Activated naive CD4-positive, alpha-beta T cell treated with anti-CD3 and anti-CD28 coated beads, Interleukin-2, amount 10 ng/mL, durations not matched to agents 7 days and 5 days (primary cell): ENCODE data around the gene SOS2.

Experiments
- CTCF ChIA-PET: fragments of 350-600 bp; sonication (Branson Sonifier 250); formaldehyde crosslinking; loops from one replicate; lab custom pipeline; 2021; ENCODE audit warnings: antibody characterized with exemption; lab: Charles Lee
- DNase-seq: peaks from one replicate; pipeline ENCODE4 v3.0.0-alpha.2; 2020
- H3K27ac Mint-ChIP-seq: one replicate; pipeline ENCODE4 v1.8.0; 2021; ENCODE audit warnings: mild to moderate bottlenecking, moderate library complexity, mixed read lengths
- H3K27me3 Mint-ChIP-seq: one replicate; pipeline ENCODE4 v1.8.0; 2021; ENCODE audit warnings: mild to moderate bottlenecking, mixed read lengths
- H3K36me3 Mint-ChIP-seq: one replicate; pipeline ENCODE4 v1.8.0; 2021; ENCODE audit warnings: mixed read lengths
- H3K4me1 Mint-ChIP-seq: one replicate; pipeline ENCODE4 v1.8.0; 2021; ENCODE audit warnings: mixed read lengths
- H3K4me3 Mint-ChIP-seq: one replicate; pipeline ENCODE4 v1.8.0; 2021; ENCODE audit warnings: mild to moderate bottlenecking, moderate library complexity, mixed read lengths
- H3K9me3 Mint-ChIP-seq: one replicate; pipeline ENCODE4 v1.8.0; 2021; ENCODE audit warnings: mixed read lengths

SOS2 gene

GRCh38 chr14:50237427-50237826 lies 6.0 kb upstream of the SOS2 start:
- no peak overlapping the region for H3K27ac Mint-ChIP-seq
- DNase-seq, result no peak
- no peak overlapping the region for H3K4me3 Mint-ChIP-seq
- H3K9me3 Mint-ChIP-seq, result peaks cover 10% of the 10 kb centered on the region
- CTCF ChIA-PET, result no interaction called here
- peaks cover 5% of the 10 kb centered on the region for H3K27me3 Mint-ChIP-seq
- peaks cover 4% of the 10 kb centered on the region for H3K36me3 Mint-ChIP-seq
- H3K4me1 Mint-ChIP-seq, result peaks cover 15% of the 10 kb centered on the region

GRCh38 chr14:50233951-50234250 lies 2.5 kb upstream of the SOS2 start:
- peaks cover 10% of the 10 kb centered on the region for H3K9me3 Mint-ChIP-seq
- peaks cover 11% of the 10 kb centered on the region for H3K36me3 Mint-ChIP-seq
- H3K4me3 Mint-ChIP-seq, result no peak overlapping the region
- peaks cover 5% of the 10 kb centered on the region for H3K27me3 Mint-ChIP-seq
- H3K4me1 Mint-ChIP-seq, result peaks cover 32% of the 10 kb centered on the region
- CTCF ChIA-PET, result no interaction called here
- peak overlapping the region; percentile 0 for H3K27ac Mint-ChIP-seq
- no peak for DNase-seq

DNA sequence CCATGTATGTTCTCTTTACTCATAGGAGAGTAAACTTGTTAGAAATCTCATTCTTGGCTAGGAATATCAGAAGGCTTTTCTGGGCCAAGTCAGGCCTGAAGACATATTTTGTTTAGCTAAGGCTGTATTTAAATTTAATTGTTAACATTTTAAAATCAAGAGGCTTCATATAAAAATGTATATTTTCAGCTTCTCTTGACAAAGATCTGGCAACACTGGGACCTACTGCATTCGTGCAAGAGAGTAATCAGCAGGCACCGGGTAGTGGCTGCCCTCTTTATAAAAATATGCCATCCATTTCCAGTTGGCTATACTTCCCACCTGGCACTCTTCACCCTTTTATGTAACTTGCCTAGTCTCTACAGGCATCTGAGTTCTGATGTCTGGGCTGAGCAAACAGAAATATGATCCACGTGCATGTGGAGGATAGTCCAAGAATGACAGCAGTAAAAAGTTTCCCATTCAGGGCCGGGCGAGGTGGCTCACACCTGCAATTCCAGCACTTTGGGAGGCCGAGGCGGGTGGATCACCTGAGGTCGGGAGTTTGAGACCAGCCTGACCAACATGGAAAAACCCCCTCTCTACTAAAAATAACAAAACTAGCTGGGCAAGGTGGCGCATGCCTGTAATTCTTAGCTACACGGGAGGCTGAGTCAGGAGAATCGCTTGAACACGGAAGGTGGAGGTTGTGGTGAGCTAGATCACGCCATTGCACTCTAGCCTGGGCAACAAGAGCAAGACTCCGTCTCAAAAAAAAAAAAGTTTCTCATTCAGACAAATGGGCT lies 2.0 kb upstream of the SOS2 start:
- Mint-ChIP-seq H3K27ac (peak overlapping the region; percentile 69), H3K4me1 (peaks cover 36% of the 10 kb centered on the region), H3K4me3 (peak overlapping the region; percentile 21), H3K36me3 (peaks cover 16% of the 10 kb centered on the region), H3K9me3 (peaks cover 10% of the 10 kb centered on the region), H3K27me3 (peaks cover 5% of the 10 kb centered on the region)
- peak; percentile 33 for DNase-seq
- CTCF ChIA-PET, result no interaction called here

DNA sequence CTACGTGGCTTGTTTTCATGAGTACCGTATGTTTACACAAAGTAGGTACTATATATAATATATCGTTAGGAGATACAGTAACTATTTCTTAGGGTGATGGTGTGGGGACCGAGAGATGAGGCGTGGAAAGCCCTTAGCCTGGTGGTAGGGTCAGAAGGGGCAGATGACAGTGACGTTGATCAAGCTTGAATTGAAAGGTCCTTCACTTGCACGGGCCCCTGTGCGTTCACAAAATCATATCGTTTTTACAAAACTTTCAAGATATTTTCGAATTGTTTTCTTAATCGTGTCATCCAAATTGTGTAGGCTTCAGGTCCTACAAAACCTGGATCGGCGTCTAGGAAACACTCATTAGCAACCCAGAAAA lies 881 bp upstream of the SOS2 start:
- peak overlapping the region; percentile 87 for H3K27ac Mint-ChIP-seq
- H3K27me3 Mint-ChIP-seq, result peaks cover 5% of the 10 kb centered on the region
- H3K36me3 Mint-ChIP-seq, result peaks cover 17% of the 10 kb centered on the region
- H3K9me3 Mint-ChIP-seq, result peaks cover 10% of the 10 kb centered on the region
- DNase-seq, result no peak
- H3K4me1 Mint-ChIP-seq, result peaks cover 38% of the 10 kb centered on the region
- CTCF ChIA-PET, result interaction anchor here (1.0 kb wide), 1 partner anchor 352 kb away, joined by 3 read pairs; no protein-coding TSS in a partner anchor
- peak overlapping the region; percentile 75 for H3K4me3 Mint-ChIP-seq

GRCh38 chr14:50230701-50231474 lies 490 bp downstream of the SOS2 start:
- H3K4me1 Mint-ChIP-seq, result peaks cover 48% of the 10 kb centered on the region
- CTCF ChIA-PET, result no interaction called here
- peaks cover 5% of the 10 kb centered on the region for H3K27me3 Mint-ChIP-seq
- peaks cover 10% of the 10 kb centered on the region for H3K9me3 Mint-ChIP-seq
- peaks cover 18% of the 10 kb centered on the region for H3K36me3 Mint-ChIP-seq
- H3K4me3 Mint-ChIP-seq, result peak overlapping the region; percentile 73
- H3K27ac Mint-ChIP-seq, result peak overlapping the region; percentile 90
- DNase-seq, result peak; percentile 56

DNA sequence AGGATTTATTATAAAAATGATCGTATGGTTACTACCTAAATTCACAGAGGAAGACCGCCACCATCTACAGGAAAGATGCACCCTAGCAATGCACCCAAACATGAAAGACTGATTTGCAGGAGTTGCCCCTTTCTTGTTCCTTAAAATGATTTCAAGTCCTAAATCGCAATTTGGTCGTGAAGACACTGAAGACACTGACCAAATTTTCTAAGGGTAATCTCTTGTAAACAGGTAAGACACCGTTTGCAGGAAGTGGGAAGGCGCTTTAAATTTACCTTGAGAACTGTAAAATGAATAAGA lies 1.0 kb downstream of the SOS2 start:
- Mint-ChIP-seq H3K36me3 (peaks cover 15% of the 10 kb centered on the region), H3K4me1 (peaks cover 51% of the 10 kb centered on the region), H3K27me3 (peaks cover 5% of the 10 kb centered on the region), H3K4me3 (peak overlapping the region; percentile 73), H3K9me3 (peaks cover 5% of the 10 kb centered on the region), H3K27ac (peak overlapping the region; percentile 90)
- CTCF ChIA-PET, result no interaction called here
- DNase-seq, result no peak

DNA sequence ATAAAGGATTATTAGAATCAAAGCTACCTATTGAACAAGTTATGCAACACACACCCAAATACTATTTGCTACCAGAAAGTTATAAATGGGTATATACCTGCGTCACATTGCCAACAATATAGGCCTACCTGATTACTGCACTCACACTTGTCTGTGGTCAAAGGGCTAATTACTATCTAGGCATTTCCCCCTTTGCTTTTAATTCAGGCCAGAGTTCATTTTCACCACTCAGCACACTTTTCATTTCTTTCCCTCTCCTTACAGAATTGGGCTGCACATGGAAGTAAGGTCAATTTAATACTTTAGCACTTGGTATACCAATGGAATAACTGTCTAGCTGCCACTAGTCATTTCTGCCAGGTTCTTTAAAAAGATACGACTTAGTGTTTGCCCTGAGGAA lies 1.7 kb downstream of the SOS2 start:
- H3K36me3 Mint-ChIP-seq, result peaks cover 15% of the 10 kb centered on the region
- peaks cover 50% of the 10 kb centered on the region for H3K4me1 Mint-ChIP-seq
- CTCF ChIA-PET, result no interaction called here
- peaks cover under 1% of the 10 kb centered on the region for H3K9me3 Mint-ChIP-seq
- H3K27me3 Mint-ChIP-seq, result peaks cover 5% of the 10 kb centered on the region
- H3K27ac Mint-ChIP-seq, result peak overlapping the region; percentile 61
- no peak for DNase-seq
- peak overlapping the region; percentile 73 for H3K4me3 Mint-ChIP-seq

DNA sequence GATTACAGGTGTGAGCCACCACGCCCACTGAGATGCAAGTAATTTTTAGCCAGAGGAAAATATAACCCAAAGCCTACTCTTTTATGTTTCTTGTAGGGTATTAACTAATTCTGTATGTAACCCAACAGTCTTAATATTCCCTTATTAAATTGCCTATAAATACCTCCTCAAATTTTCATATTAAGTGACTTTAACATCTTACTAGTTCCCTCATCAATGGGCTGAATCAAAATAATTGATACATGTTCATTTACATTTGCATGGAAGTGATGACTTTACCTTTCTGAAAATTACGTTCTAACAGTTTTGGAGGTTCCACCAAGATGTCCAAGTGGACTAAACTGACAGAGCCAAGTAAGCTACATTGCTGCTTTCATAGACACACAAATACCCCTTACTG lies 3.1 kb downstream of the SOS2 start:
- CTCF ChIA-PET, result no interaction called here
- Mint-ChIP-seq H3K9me3 (no peaks in the 10 kb centered on the region), H3K27ac (no peak overlapping the region), H3K4me1 (peaks cover 48% of the 10 kb centered on the region), H3K4me3 (no peak overlapping the region), H3K36me3 (peaks cover 16% of the 10 kb centered on the region), H3K27me3 (no peaks in the 10 kb centered on the region)
- no peak for DNase-seq

DNA sequence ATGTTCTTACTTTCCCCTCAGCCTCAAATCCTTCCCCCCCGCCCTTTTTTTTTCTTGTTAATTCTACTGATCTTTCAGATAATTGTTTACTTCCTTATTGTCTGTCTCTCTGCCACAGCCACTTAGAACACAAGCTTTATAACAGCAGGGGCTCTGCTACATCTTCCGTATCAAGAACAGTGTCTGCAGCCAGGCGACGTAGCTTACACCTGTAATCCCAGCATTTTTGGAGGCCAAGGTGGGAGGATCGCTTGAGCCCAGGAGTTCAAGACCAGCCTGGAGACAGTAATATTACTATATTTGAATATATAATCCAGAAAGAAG lies 5.4 kb downstream of the SOS2 start:
- Mint-ChIP-seq H3K4me1 (peaks cover 48% of the 10 kb centered on the region), H3K36me3 (peaks cover 23% of the 10 kb centered on the region), H3K27me3 (no peaks in the 10 kb centered on the region), H3K9me3 (no peaks in the 10 kb centered on the region), H3K27ac (no peak overlapping the region), H3K4me3 (no peak overlapping the region)
- no peak for DNase-seq
- CTCF ChIA-PET, result no interaction called here

DNA sequence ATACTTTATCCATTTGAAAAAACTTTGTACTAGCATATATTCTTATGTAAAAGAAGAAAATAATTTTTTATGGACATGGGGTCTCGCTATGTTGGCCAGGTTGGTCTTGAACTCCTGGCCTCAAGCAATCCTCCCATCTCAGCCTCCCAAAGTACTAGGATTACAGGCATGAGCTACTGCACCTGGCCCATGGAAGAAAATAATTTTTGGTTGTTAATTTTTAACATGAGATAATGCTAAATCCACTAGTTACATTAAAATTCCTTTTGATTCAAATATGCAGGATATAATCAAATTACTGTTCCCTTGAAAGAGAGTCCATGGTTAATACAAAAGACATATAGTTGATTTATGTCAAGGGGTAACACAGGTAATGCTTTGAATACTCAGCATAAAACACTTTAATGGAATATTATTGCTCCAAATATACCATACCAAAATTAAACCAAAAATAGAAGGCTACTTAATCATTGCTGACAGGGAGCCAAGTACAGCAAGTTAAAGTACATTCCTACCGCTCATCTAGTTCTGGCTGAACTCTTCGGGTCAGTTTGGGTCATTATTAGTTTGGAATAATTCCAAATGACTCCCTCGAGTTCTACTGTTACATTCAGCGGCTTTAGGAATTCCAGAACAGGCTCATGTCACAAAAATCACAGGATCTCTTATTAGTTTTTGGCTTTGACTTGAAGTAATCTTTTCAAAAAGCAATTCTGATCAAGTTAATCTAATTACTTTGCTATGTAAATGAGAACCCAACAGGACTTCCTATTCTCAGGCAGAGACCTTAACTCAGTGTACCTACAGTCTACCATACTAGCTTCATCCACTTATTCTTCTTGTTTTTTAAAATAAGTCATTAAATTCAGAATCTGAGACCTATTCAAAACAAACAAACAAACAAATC lies 6.1 kb downstream of the SOS2 start:
- DNase-seq, result no peak
- Mint-ChIP-seq H3K36me3 (peaks cover 23% of the 10 kb centered on the region), H3K27me3 (no peaks in the 10 kb centered on the region), H3K4me3 (no peak overlapping the region), H3K9me3 (no peaks in the 10 kb centered on the region), H3K4me1 (peaks cover 47% of the 10 kb centered on the region), H3K27ac (no peak overlapping the region)
- CTCF ChIA-PET, result no interaction called here

DNA sequence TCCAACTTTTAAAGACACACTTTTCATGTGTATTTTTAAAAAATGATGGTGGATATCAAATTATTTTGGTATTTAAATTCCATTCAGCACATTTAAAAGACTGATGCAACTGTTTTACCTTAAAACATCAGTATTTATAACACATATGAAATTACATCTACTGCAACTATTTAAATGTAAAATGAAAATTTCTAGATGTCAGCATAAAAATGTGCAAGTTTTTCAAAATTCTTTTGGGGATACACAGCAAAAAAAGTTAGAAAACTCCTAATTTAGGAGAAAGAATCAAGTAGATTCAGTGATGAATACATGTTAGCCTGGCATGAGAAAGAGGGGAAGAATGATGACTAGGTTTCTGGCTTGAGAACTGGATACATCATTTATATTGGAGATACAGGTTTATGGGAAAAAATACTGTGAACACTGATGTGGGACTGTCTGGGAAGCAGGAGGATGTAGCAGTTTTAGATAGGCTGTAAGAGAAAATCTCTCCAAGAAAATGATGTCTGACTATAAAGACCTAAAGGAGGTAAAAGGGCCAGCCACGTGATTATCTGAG lies 9.2 kb downstream of the SOS2 start:
- peaks cover 14% of the 10 kb centered on the region for H3K36me3 Mint-ChIP-seq
- H3K4me3 Mint-ChIP-seq, result no peak overlapping the region
- CTCF ChIA-PET, result no interaction called here
- no peaks in the 10 kb centered on the region for H3K9me3 Mint-ChIP-seq
- DNase-seq, result no peak
- no peak overlapping the region for H3K27ac Mint-ChIP-seq
- H3K4me1 Mint-ChIP-seq, result peaks cover 33% of the 10 kb centered on the region
- no peaks in the 10 kb centered on the region for H3K27me3 Mint-ChIP-seq

GRCh38 chr14:50218501-50218900 lies 12.9 kb downstream of the SOS2 start:
- Mint-ChIP-seq H3K4me3 (no peak overlapping the region), H3K9me3 (no peaks in the 10 kb centered on the region), H3K36me3 (peaks cover 11% of the 10 kb centered on the region), H3K27ac (no peak overlapping the region), H3K27me3 (no peaks in the 10 kb centered on the region), H3K4me1 (peaks cover 14% of the 10 kb centered on the region)
- CTCF ChIA-PET, result interaction anchor here (0.8 kb wide), 1 partner anchor 9 kb away, joined by 4 read pairs; no protein-coding TSS in a partner anchor
- no peak for DNase-seq

DNA sequence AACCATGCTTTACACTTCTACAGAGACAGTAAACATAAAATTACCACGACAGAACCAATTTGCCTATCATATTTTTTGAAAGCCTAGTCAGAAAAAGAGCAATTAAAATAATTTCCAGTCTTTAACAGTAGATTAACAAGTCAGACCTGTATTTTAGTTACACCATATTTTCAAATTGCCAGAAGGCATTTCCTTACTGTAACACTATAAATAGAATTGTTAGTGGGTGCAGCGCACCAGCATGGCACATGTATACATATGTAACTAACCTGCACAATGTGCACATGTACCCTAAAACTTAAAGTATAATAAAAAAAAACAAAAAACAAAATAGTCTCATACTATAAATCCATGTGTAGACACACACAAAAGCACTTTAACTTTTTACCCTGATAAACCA lies 16.0 kb downstream of the SOS2 start:
- CTCF ChIA-PET, result interaction anchor here (0.6 kb wide), 1 partner anchor 56 kb away, joined by 3 read pairs; no protein-coding TSS in a partner anchor
- no peaks in the 10 kb centered on the region for H3K9me3 Mint-ChIP-seq
- peaks cover 2% of the 10 kb centered on the region for H3K4me1 Mint-ChIP-seq
- no peak for DNase-seq
- H3K4me3 Mint-ChIP-seq, result no peak overlapping the region
- peaks cover 7% of the 10 kb centered on the region for H3K36me3 Mint-ChIP-seq
- H3K27me3 Mint-ChIP-seq, result no peaks in the 10 kb centered on the region
- no peak overlapping the region for H3K27ac Mint-ChIP-seq

GRCh38 chr14:50213795-50214194 lies 17.6 kb downstream of the SOS2 start:
- DNase-seq, result no peak
- CTCF ChIA-PET, result no interaction called here
- Mint-ChIP-seq H3K4me3 (no peak overlapping the region), H3K27me3 (no peaks in the 10 kb centered on the region), H3K4me1 (peaks cover 2% of the 10 kb centered on the region), H3K27ac (no peak overlapping the region), H3K36me3 (peaks cover 6% of the 10 kb centered on the region), H3K9me3 (no peaks in the 10 kb centered on the region)
